Measurements from ENCODE around the gene ARHGAP26.

The ARHGAP26 gene

GRCh38 chr5:142856269-142856782 lies 86.1 kb downstream of the ARHGAP26 start:
- no peak for DNase-seq

- DNase-seq: no peak
Measured at GRCh38 chr5:142857405-142857804, 87.2 kb downstream of the ARHGAP26 start.

GRCh38 chr5:142859037-142859436 lies 88.9 kb downstream of the ARHGAP26 start:
- no peak for DNase-seq

GRCh38 chr5:142860270-142860669 lies 90.1 kb downstream of the ARHGAP26 start:
- DNase-seq: no peak

GRCh38 chr5:142861011-142861410 lies 90.8 kb downstream of the ARHGAP26 start:
- no peak for DNase-seq

GRCh38 chr5:142862594-142862993 lies 92.4 kb downstream of the ARHGAP26 start:
- DNase-seq: no peak

GRCh38 chr5:142863856-142864255 lies 93.7 kb downstream of the ARHGAP26 start:
- no peak for DNase-seq

- no peak for DNase-seq
Measured at GRCh38 chr5:142864290-142865260, 94.4 kb downstream of the ARHGAP26 start.

GRCh38 chr5:142865631-142866030 lies 95.5 kb downstream of the ARHGAP26 start:
- no peak for DNase-seq

GRCh38 chr5:142866563-142867275 lies 96.5 kb downstream of the ARHGAP26 start:
- peak; percentile 26 for DNase-seq

GRCh38 chr5:142869886-142870285 lies 99.7 kb downstream of the ARHGAP26 start:
- DNase-seq: no peak

- DNase-seq: no peak
Measured at GRCh38 chr5:142870532-142871362, 100.6 kb downstream of the ARHGAP26 start.

GRCh38 chr5:142871363-142872193 lies 101.4 kb downstream of the ARHGAP26 start:
- no peak for DNase-seq

GRCh38 chr5:142872217-142872616 lies 102.0 kb downstream of the ARHGAP26 start:
- DNase-seq: no peak

- no peak for DNase-seq
Measured at GRCh38 chr5:142872795-142873194, 102.6 kb downstream of the ARHGAP26 start.

GRCh38 chr5:142873831-142874230 lies 103.7 kb downstream of the ARHGAP26 start:
- no peak for DNase-seq

- no peak for DNase-seq
Measured at GRCh38 chr5:142874540-142874939, 104.4 kb downstream of the ARHGAP26 start.

GRCh38 chr5:142875936-142876335 lies 105.8 kb downstream of the ARHGAP26 start:
- DNase-seq: no peak

GRCh38 chr5:142876817-142877216 lies 106.6 kb downstream of the ARHGAP26 start:
- DNase-seq: no peak

- DNase-seq: no peak
Measured at GRCh38 chr5:142878111-142878510, 107.9 kb downstream of the ARHGAP26 start.

GRCh38 chr5:142878638-142879037 lies 108.5 kb downstream of the ARHGAP26 start:
- DNase-seq: no peak

All from NCI-H1048 (cell line).